GM12865 (cell line): ENCODE measurements around the gene CPEB4.

ENCODE experiments used
- DNase-seq: peaks from one replicate; pipeline ENCODE4 v3.0.0; 2010; ENCODE audit warnings: low read depth
- H3K4me3 ChIP-seq: 2 replicates; pipeline ENCODE4 v1.5.1; 2011; ENCODE audit warnings: mild to moderate bottlenecking, low read depth, low read length, control low read depth
- TF ChIP-seq, protein P1 (sequence below): IDR thresholded peaks from 2 replicates; pipeline ENCODE4 v1.5.1; 2011; ENCODE audit warnings: low read length, control low read depth, low read depth, inconsistent platforms; ENCODE audit not compliant: insufficient read depth; ENCODE audit errors: missing control alignments

CPEB4 gene

DNA sequence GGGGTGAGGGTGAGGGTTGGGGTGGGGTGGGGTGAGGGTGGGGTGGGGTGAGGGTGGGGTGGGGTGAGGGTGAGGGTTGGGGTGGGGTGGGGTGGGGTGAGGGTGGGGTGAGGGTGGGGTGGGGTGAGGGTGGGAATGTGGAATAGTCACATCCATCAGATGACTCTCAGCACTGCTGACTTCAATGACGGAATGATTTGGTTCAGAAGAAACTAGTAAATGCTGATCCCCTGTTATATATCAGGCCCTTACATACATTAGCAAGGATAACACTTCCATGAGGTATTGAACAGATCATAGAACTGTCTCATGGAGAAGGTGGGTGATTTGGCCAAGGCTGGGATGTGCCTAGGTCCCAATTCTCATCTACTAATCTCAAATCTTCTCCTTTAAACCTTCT lies 76.4 kb downstream of the CPEB4 start:
- TF ChIP-seq, protein P1, sequence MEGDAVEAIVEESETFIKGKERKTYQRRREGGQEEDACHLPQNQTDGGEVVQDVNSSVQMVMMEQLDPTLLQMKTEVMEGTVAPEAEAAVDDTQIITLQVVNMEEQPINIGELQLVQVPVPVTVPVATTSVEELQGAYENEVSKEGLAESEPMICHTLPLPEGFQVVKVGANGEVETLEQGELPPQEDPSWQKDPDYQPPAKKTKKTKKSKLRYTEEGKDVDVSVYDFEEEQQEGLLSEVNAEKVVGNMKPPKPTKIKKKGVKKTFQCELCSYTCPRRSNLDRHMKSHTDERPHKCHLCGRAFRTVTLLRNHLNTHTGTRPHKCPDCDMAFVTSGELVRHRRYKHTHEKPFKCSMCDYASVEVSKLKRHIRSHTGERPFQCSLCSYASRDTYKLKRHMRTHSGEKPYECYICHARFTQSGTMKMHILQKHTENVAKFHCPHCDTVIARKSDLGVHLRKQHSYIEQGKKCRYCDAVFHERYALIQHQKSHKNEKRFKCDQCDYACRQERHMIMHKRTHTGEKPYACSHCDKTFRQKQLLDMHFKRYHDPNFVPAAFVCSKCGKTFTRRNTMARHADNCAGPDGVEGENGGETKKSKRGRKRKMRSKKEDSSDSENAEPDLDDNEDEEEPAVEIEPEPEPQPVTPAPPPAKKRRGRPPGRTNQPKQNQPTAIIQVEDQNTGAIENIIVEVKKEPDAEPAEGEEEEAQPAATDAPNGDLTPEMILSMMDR, result no peak
- H3K4me3 ChIP-seq, result no peak overlapping the region
- no peak for DNase-seq

DNA sequence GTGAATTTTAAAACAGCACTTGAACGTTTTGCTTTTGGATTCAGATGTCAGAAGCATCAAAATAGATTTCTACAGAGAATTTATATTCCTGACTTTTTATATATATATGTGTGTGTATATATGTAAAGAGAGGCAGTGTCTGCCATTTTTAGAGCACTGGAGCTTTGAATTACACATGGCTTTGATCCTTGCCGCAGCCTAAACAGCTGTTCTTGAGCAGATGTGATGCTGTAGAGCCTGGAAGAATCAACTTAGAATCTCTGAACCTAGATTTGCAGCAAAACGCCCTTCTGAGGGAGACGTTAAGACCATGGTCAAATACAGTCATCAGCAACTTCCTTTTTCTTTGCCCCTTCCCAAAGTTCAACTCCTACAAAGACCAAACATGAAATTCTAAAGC lies 79.1 kb downstream of the CPEB4 start:
- no peak for DNase-seq
- TF ChIP-seq, protein P1, result no peak
- H3K4me3 ChIP-seq, result no peak overlapping the region

- no peak for DNase-seq
- TF ChIP-seq, protein P1, result no peak
- H3K4me3 ChIP-seq, result no peak overlapping the region
Observed at GRCh38 chr5:173968154-173968797, 80.1 kb downstream of the CPEB4 start.

DNA sequence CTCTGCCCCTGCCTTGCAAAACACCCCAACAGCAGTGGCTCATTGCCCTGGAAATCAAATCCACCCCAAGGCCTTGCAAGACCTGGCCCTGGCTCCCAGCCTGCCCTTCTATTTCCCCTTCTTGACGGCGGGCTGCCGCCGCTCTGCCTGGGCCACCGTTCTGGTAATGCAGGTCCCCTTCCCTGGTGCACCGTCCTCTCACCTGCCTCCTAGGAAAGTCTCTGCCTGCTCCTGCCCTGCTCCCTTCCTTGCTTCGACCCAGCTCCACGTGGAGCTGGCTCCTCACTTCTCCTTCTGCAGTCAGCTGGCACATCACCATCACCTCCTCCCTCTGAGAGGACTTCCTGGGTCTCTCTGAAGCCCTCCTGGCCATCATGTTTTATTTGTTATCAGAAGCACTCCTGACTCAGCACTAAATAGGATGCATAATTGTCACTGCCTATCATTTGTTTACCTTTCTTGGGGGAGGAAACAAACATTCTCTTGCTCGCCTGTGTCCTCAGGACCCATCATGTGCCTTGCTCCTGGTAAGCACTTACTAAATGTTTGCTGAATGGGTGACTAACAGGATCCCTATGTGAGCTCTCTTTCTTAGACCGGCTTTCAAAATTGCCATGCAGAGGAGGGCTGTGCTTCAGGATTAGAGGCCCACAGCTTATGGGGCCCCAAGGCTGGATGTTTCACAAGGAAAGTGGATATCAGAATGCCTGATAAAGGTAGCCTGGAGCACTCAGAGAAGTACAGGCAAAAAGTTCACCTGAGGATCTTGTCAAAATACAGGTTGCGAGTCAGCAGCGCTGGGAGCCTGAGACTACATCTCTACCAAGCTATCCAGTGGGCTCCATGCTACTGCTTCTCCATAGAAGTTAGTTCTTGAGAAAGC lies 81.3 kb downstream of the CPEB4 start:
- no peak overlapping the region for H3K4me3 ChIP-seq
- no peak for DNase-seq
- TF ChIP-seq, protein P1, result no peak

DNA sequence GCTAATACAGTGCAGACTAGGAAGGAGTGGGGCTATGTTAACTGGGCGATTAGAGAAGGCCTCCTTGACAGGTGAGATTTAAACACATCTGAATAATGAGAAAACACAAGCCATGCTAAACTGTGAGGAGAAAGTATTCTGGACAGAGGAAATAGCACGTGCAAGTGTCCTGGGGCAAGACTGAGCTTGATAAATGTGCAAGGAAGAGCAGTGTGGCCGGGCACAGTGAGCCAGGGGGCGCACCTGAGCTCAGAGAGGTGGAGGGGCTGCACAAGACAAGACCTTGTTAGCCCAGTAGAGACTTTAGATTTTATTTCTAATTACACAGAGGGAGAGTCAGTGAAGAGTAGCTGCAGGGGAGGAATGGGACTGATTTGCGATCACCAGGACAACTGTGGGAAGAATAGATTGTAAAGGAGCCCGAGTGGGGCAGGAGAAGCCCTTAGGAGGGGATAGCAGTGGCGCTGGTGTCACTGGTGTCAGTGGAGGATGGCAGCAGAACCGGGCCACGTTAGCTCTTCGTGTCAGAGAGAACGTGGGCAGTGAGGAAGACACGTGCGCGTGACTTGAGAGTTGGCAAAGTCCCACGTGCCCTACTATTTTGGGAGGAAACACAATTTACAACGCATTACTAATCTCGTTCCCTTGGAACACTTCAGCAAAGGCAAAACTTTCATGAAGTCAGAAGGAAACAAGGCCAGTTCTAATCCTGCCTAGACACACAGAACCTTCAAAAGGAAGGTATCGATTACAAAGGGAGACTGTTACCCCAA lies 82.9 kb downstream of the CPEB4 start:
- TF ChIP-seq, protein P1, result no peak
- no peak for DNase-seq
- no peak overlapping the region for H3K4me3 ChIP-seq

- no peak overlapping the region for H3K4me3 ChIP-seq
- no peak for DNase-seq
- TF ChIP-seq, protein P1, result no peak
Observed at GRCh38 chr5:173971681-173972345, 83.7 kb downstream of the CPEB4 start.
